ENCODE results near the gene KRT33A. TPM values are rescaled to one million over a fixed set of nuclear protein-coding genes. Genes with fewer than 3 reads are reported as not detected.
"Not testable (repeated sequence)": the region's sequence is repeated elsewhere in the genome, so short reads cannot be mapped to it uniquely, and the experiment has no call there.

The KRT33A gene
- total RNA-seq, 1 donor from 2014 or later: not detected

DNA sequence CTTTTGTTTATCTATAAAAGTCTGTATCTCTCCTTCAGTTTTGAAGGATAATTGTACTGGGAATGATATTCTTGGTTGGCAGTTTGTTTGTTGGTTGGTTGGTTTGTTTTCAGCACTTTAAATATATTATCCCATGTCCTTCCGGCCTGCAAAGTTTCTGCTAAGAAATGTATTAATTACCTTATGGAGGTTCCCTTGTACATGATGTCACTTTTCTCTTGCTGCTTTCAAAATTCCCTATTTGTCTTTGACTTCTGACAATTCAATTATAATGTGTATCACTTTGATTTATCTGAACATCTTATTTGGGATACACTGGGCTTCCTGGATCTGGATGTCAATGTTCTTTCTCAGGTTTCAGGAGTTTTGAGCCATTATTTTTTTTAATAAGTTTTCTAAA is 35.6 kb upstream of the KRT33A start:
- DNase-seq (no peak), ATAC-seq (no peak)
- H3K36me3 ChIP-seq: no peaks in the 10 kb centered on the region
- no peak overlapping the region for H3K27ac ChIP-seq
- intact Hi-C loops (cut with DNase I): no loop called here
- TF ChIP-seq CTCF (IDR thresholded peaks at IDR 0.05): no peak
- H3K9me3 ChIP-seq: peaks cover 9% of the 10 kb centered on the region
- H3K4me3 ChIP-seq: no peak overlapping the region
- peaks cover 9% of the 10 kb centered on the region for H3K27me3 ChIP-seq
- no peaks in the 10 kb centered on the region for H3K4me1 ChIP-seq

- TF ChIP-seq CTCF (IDR thresholded peaks at IDR 0.05): no peak
- intact Hi-C loops (cut with DNase I): no loop called here
- H3K36me3 ChIP-seq: no peaks in the 10 kb centered on the region
- no peak overlapping the region for H3K4me3 ChIP-seq
- DNase-seq: no peak
- H3K27ac ChIP-seq: no peak overlapping the region
- H3K4me1 ChIP-seq: no peaks in the 10 kb centered on the region
- peaks cover 5% of the 10 kb centered on the region for H3K27me3 ChIP-seq
- ATAC-seq: no peak
- peaks cover 9% of the 10 kb centered on the region for H3K9me3 ChIP-seq
Measured at GRCh38 chr17:41383690-41384089, 33.1 kb upstream of the KRT33A start.

- H3K4me3 ChIP-seq: no peak overlapping the region
- H3K9me3 ChIP-seq: peaks cover 9% of the 10 kb centered on the region
- peaks cover 5% of the 10 kb centered on the region for H3K27me3 ChIP-seq
- no peaks in the 10 kb centered on the region for H3K4me1 ChIP-seq
- DNase-seq (no peak), ATAC-seq (no peak)
- H3K36me3 ChIP-seq: no peaks in the 10 kb centered on the region
- intact Hi-C loops (cut with DNase I): no loop called here
- TF ChIP-seq CTCF (IDR thresholded peaks at IDR 0.05): no peak
- no peak overlapping the region for H3K27ac ChIP-seq
Measured at GRCh38 chr17:41382394-41382793, 31.8 kb upstream of the KRT33A start.

DNA sequence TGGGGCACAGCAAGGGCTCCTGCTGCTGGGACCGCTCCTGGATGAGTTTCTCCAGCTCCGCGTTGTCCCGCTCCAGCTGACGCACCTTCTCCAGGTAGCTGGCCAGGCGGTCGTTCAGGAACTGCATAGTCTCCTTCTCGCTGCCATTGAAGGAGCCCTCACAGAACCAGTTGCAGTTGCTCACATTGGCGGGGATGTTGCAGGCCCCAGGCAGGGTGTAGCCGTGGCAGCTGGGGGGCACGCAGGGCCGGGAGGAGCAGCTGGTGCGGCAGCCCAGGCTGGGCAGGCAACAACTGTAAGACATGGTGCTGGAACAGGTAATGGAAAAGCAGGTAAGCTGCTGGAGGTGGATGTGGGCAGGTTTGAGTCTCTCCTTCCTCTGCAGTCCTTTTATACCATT is 31.3 kb upstream of the KRT33A start, which contains the start of gene KRT34:
TSS of gene KRT34 (minus strand) at position 364 of the 400 bp plus-strand sequence. CDS start at position 304, 60 bp downstream.
- H3K27me3 ChIP-seq; ATAC-seq; H3K36me3 ChIP-seq; H3K27ac ChIP-seq; intact Hi-C loops (cut with DNase I); H3K9me3 ChIP-seq; H3K4me3 ChIP-seq; H3K4me1 ChIP-seq; DNase-seq: not testable (repeated sequence)

- H3K36me3 ChIP-seq; intact Hi-C loops (cut with DNase I); H3K27ac ChIP-seq; H3K4me1 ChIP-seq; DNase-seq; ATAC-seq; H3K27me3 ChIP-seq; H3K4me3 ChIP-seq; H3K9me3 ChIP-seq: not testable (repeated sequence)
Measured at GRCh38 chr17:41380091-41380490, 29.5 kb upstream of the KRT33A start.

DNA sequence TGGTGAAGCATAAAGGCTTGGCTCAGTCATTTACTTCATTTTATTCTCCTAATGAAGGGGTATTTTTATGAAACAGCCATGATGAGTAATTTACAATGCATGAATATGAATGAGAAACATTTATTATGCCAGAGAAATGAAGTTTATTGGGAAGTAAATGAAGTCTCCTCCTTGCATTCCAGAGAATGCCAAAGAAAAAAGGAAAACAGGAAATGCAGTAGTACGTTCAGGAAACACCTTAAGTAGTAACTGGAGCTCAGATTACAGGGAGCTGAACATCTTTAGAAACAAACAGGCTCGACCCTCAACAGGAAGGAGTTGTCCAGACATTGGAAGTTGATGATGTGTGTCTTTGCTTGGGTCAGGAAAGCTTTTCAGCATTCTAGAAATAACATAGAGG is 26.9 kb upstream of the KRT33A start:
- H3K9me3 ChIP-seq: no peaks in the 10 kb centered on the region
- no peak overlapping the region for H3K4me3 ChIP-seq
- no peaks in the 10 kb centered on the region for H3K36me3 ChIP-seq
- H3K27me3 ChIP-seq: no peaks in the 10 kb centered on the region
- DNase-seq (no peak), ATAC-seq (no peak)
- no peak overlapping the region for H3K27ac ChIP-seq
- H3K4me1 ChIP-seq: no peaks in the 10 kb centered on the region
- TF ChIP-seq CTCF (IDR thresholded peaks at IDR 0.05): no peak
- intact Hi-C loops (cut with DNase I): no loop called here

- intact Hi-C loops (cut with DNase I): no loop called here
- no peaks in the 10 kb centered on the region for H3K27me3 ChIP-seq
- no peaks in the 10 kb centered on the region for H3K4me1 ChIP-seq
- no peak for ATAC-seq
- no peaks in the 10 kb centered on the region for H3K36me3 ChIP-seq
- H3K27ac ChIP-seq: no peak within 1 kb of the TSS
- no peak within 1 kb of the TSS for H3K4me3 ChIP-seq
- H3K9me3 ChIP-seq: no peaks in the 10 kb centered on the region
- DNase-seq: no peak
- TF ChIP-seq CTCF (IDR thresholded peaks at IDR 0.05): no peak
Measured at GRCh38 chr17:41369713-41370112, 19.1 kb upstream of the KRT33A start, which contains the start of gene KRT33B. Gene KRT33B, minus strand, starts transcription at chr17:41369813. Its CDS starts 63 bp downstream, at chr17:41369750.
